GM19324 (cell line): Measurements from ENCODE around the gene APCDD1.
"Not testable (repeated sequence)": the region's sequence is repeated elsewhere in the genome, so short reads cannot be mapped to it uniquely, and the experiment has no call there.

Experiments used
- ATAC-seq: cut with Tn5 transposase; IDR thresholded peaks from one replicate; pipeline ENCODE4 v1.9.1; 2021; ENCODE audit warnings: mild to moderate bottlenecking, moderate library complexity; ENCODE audit not compliant: unreplicated experiment, low FRiP score

The APCDD1 gene

DNA sequence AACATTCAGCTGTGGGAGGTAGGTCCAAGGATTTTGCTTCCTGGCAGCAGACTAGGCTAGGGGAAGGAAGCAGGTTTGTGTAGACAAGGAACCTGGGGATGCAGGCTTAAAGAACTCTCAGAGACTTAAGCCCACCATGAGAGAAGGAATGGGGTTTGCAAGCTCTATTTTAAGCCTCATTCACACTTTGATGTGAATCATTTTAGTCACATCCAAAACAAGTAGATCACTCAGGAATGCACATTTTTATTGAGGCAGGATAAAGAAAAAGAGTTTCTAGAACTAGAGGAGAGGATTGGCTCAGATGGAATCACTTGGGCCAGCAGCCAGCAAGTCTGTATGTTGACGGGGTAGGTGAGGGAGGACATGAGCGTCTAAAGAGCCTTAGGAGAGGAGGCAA, 68.1 kb downstream of the APCDD1 start:
- no peak for ATAC-seq

DNA sequence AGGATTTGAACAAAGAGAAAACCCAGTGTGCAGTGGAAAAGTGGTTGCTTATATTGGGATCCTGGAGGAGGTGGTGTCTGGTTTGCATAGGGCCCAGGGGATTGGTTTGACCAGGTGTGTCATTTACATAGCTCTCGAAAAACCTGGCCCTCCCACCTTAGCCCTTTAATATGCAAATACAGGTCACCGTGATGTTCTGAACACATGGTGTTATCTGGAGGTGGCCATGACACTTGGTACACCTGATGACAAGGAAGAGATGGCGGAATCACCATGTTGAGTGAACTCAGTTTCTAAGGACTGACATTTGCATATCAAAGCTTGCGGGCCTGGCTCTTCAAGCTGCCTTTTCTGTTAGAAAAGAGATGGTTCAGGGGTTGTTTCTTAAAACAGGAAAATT, 69.1 kb downstream of the APCDD1 start:
- ATAC-seq = no peak

DNA sequence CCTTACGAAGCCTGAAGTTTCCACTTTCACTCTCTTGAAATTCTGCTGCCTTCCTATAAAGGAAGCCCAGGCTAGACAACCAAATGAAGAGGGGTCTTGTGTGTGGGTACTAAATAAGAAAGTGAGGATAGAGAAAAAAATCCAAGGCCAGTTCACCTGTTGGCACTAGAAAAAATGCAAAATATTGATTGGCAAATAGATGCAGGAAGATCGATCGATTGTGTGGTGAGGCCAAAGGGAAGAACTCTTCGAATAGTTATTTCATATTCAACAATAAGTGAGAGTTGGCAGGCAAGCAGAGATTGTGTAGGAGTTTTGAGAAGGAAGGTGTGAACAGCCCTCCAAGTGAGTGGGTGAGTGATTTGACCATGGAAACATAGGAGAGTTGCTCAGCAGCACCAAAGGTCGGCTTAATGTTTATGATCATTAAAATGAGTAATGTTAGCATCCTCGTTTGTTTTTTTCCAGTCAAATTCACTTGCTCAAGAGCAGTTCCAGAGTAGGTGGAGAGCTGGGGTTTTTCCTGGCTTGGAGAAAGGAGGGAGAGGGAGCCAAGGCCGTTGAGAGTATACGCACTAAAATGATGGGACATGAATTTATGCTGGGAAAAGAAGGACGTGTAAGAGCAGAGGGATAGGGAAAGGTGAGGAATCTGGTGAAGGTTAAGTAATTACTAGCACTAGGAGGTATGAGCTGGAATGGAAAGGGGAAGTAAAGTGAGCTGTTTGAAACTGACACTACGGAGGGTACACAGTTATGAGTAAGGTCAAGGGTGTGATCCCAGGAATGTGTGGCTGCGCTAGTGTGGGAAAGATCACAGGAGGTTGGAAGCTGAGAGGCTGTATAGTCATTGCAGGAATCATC, 70.3 kb downstream of the APCDD1 start:
- no peak for ATAC-seq

DNA sequence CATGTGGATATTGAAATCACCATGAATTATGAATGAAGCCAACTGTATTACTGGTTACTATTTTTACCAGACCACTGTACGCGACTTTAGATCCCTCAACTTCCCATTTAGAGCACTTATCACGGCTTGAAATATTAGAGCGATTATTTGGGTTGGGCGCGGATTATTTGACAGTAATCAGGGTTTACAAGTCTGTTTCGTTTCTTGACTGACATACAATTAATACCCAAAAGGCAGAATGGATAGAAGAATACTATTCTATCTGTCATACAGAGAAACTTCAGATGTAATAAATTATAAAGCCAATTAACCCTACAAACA, 70.9 kb downstream of the APCDD1 start:
- ATAC-seq = no peak

DNA sequence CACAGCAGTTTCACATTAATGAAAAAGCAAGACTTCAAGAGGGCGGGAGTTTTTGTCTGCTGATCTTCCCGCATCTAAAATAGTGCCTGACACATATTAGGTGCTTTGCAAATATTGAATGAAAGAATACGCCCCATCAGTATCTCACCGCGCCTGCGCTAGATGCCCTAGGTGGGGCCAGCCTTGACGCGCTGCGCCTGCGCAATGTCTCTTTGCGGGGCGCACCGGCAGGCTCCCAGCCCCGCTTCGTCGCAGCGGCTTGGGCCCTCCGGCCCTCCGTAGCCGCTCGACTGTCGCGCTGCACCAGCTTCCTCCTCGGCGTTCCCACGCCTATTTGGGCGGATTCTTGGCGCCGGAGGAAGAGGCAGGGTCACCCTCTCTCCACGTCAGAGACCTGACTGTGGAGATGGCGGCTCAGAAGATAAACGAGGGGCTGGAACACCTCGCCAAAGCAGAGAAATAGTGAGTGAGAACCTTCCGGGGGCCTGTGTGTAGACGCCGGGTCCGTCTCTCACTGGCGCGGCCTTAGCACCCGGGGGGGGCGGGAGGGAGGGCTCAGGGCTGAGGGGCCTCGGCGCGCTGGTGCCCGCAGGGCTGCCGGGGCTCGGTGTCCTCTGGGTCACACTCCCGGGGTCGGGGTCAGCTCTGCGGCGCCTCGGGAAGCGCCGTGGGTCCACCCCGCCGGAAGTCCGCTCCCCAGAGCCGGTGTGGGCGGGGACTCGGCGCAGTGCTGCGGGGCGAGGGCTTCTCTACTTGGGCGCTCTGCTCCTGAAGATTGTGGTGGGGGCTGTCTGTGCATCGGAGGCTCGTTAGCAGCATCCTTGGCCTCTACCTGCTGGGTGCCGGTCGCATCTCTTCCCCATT, 71.5 kb downstream of the APCDD1 start, which contains the start of gene NAPG:
TSS of gene NAPG (plus strand) at position 331 of the 864 bp plus-strand sequence. CDS start at position 407, 76 bp downstream.
- peak; percentile 91 for ATAC-seq

DNA sequence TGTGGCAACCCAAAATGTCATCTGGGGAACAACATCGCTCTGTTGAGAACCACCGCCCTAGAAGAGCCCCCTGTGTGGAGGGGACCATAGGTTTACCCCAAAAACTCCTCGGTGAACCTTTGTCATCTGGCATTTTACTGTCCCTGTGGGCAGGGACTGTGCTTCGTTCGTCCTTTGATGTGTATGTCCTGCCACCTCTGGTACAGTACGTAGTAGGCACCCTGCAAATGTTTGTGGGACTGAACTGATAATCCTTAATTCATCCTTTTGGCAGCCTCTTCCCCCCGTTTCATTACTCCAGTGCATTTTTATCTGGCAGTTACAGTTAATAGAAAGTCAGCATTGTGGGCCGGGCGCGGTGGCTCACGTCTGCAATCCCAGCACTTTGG, 72.1 kb downstream of the APCDD1 start:
- no peak for ATAC-seq

DNA sequence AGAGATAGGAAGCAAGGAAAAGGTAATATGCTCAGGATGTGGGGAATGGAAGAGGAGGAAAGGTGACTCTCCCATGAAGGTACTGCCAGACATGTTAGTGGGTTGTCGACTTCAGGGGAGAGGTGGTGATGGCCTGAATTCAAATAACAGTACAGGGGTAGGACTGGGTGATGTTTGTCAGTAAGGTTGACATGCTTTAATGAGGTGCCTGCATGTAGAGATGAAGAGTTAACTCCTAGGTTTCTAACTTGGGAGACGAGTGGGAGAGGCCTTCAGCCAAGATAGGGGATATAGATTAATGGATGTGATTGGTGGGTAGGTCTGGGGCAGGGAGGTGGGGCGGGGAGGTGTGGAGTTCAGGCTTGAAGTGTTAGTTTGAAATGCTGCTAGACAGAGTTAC, 74.0 kb downstream of the APCDD1 start:
- no peak for ATAC-seq

DNA sequence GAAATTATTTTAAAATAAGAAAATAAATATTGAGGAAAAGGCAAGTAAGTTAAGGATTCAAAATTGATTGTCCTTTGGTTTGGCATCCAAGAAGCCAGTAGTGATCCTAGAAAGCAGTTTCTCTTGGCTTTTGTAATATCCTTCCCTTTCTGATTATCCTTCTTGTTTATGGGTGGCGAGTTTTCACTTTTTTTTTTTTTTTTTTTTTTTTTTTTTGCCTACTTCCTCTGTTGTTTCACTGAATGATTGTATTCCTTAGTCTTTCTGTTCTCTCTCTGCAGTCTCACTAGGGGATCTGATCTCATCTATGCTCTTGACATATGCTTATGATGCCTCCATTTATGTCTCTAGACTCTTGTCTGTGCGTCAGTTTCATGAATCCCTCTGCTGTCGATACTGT, 75.6 kb downstream of the APCDD1 start:
- no peak for ATAC-seq

DNA sequence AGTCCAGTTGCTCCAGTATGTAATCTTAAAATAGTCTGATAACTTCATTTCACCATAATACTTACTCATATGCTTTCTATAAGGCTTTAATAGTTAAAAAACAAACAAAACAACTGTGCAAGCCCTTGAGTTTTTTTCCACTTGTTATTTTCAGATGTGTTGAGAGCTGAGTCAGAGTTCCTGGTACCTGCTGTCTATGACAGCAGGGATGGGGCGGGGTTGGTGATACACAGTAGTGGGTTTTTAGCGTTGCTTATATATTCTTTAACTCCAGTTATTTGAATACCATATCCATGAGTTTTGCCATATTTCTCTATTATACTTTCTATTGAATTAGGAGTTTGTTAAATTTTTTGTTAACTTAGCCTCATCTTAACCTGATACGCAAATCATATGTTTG, 76.4 kb downstream of the APCDD1 start:
- ATAC-seq = no peak

DNA sequence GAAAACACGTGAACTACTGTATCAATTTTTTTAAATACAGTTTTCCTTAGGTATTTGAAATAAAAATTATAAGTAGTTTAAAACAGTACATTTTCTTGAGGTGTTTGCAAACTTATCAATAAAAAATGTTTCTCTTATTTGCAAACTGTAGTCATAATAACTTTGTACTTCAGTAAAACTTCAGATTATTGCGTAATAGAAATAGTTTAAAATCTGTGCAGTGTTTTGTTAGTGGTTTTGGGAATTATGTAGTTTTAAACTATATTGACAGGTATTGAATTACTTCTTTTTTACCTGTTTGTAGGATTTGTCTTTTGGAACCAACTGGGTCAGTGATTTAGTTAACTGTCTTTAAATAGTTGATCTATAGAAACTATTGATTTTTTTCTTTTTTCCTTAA, 78.7 kb downstream of the APCDD1 start:
- ATAC-seq = no peak

DNA sequence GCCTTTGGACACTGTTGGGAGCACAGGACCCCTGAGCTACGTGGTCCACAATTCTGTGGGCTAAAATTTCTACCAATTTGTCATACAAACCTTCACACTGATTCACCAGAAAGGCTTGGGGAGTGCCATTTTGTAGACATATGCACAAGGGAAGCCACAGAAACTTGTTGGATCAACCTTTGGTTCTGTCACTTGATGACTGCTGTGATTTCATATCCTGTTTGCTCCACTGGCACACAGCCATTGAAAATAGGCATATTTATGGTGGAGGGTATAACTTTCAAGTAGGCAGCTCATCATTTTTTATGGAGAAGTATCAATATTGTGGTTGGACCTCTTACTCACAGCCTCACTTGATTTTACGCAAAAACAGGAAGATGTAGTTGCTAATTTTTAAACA, 81.8 kb downstream of the APCDD1 start:
- ATAC-seq = no peak

DNA sequence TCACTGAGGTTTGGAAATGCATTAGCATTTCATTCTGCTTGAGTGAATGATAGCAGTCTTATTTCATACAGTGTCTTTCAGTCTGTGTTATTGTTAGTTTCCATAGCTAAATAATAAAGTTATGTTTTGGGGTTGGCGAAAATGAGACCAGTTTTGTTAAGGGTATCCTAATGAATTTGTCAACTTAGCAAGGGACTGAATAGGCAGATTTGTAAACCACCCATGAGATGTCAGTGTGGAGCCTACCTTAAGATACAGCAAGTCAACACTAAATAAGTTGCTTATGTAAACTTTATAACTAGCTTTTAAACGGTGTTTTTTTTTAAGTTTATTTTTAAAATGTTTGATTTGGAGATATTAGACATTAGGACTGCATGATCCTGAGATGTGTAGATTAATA, 83.3 kb downstream of the APCDD1 start:
- ATAC-seq = no peak

DNA sequence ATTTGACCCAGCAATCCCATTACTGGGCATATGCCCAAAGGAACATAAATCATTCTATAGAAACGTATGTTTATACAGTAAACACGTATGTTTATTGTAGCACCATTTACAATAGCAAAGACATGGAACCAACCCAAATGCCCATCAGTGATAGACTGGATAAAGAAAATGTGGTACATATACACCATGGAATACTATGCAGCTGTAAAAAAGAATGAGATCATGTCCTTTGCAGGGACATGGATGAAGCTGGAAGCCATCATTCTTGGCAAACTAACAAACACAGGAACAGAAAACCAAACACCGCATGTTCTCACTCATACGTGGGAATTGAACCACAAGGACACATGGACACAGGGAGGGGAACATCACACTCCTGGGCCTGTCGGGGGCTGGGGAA, 84.7 kb downstream of the APCDD1 start:
- not testable (repeated sequence) for ATAC-seq
